ENCODE results near the gene TAGLN. TPM values are rescaled to one million over a fixed set of nuclear protein-coding genes. Genes with fewer than 3 reads are reported as not detected.

TAGLN gene
- total RNA-seq, 6 experiments from 2014 or later, result 41.2 to 158 (median 112) TPM

DNA sequence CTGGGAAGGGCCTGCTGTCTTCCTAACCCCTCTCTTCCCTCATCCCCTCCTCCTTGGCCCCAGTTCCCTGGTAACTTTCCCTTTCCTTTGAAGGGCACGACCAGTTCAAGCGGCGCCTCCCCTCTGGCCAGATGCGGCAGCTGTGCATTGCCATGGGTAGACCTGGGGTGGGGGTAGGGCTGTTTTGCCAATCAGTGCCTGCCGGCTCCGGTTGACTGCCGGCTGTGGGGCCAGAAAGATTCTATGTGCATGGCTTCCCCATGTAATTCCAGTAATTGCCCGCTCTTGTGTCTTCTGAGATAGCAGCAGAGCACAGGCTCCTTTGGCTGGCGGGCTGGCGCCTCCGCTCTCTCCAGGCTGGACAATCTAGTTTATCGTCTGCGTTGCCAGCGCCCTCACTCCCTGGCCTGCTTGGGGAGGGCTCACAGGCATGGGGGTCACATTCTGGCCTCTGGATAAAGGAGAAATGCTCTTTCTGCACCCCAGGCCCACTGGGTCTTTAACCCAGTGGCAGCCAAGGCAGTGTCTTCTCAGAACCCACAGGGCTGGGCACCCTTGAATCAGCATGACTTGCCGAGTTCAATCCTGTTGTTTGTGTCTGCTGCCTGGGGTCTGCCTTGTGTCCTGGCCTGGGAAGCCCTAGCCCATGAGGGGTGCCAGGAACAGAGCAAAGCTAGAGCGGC is 11.2 kb upstream of the TAGLN start:
- H3K36me3 ChIP-seq, result peaks cover 0 to 67% (median 26%) of the 10 kb centered on the region in 4 donors
- ATAC-seq (no peak), DNase-seq (peak in 2 of 3 donors; percentile 14 to 45)
- no peaks in the 10 kb centered on the region for H3K9me3 ChIP-seq
- intact Hi-C loops (cut with DNase I), result no loop called here
- H3K4me3 ChIP-seq, result no peak overlapping the region
- no peak for TF ChIP-seq POLR2A (IDR thresholded peaks at IDR 0.05)
- TF ChIP-seq, protein P1, sequence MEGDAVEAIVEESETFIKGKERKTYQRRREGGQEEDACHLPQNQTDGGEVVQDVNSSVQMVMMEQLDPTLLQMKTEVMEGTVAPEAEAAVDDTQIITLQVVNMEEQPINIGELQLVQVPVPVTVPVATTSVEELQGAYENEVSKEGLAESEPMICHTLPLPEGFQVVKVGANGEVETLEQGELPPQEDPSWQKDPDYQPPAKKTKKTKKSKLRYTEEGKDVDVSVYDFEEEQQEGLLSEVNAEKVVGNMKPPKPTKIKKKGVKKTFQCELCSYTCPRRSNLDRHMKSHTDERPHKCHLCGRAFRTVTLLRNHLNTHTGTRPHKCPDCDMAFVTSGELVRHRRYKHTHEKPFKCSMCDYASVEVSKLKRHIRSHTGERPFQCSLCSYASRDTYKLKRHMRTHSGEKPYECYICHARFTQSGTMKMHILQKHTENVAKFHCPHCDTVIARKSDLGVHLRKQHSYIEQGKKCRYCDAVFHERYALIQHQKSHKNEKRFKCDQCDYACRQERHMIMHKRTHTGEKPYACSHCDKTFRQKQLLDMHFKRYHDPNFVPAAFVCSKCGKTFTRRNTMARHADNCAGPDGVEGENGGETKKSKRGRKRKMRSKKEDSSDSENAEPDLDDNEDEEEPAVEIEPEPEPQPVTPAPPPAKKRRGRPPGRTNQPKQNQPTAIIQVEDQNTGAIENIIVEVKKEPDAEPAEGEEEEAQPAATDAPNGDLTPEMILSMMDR (IDR thresholded peaks at IDR 0.05), result no peak
- H3K4me1 ChIP-seq, result no peaks in the 10 kb centered on the region
- no CpG with 5 or more reads among the region's 16 CpGs for WGBS (ENCODE audit: insufficient coverage, low coverage, low lambda C conversion rate, missing lambda C conversion rate)
- no peak overlapping the region for H3K27ac ChIP-seq
- no peaks in the 10 kb centered on the region for H3K27me3 ChIP-seq

DNA sequence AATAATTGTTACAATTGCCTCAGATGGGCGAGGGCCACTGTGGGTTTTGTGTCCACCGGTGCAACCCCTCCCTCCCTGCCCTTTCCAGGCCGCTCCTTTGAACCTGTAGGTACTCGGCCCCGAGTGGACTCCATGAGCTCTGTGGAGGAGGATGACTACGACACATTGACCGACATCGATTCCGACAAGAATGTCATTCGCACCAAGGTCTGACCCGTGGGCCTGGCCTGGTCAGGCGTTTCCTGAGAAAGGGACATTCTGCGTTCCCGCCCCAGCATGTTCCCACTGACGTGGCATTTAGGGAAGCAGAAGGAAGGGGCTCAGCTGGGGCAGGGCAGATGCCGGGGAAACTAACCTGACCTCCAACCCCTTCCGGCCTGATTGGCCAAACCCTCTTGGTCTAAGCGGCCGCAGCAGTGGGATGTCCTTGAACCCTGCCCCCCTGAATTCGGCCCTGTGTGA is 10.5 kb upstream of the TAGLN start:
- TF ChIP-seq, protein P1 (IDR thresholded peaks at IDR 0.05), result no peak
- TF ChIP-seq POLR2A (IDR thresholded peaks at IDR 0.05), result no peak
- H3K27ac ChIP-seq, result no peak overlapping the region
- no peak overlapping the region for H3K4me3 ChIP-seq
- H3K9me3 ChIP-seq, result no peaks in the 10 kb centered on the region
- intact Hi-C loops (cut with DNase I), result no loop called here
- WGBS (ENCODE audit: insufficient coverage, low coverage, low lambda C conversion rate, missing lambda C conversion rate), result 62% methylated on average over 4 of the region's 20 CpGs
- H3K4me1 ChIP-seq, result no peaks in the 10 kb centered on the region
- ATAC-seq (peak; percentile 34 to 59 (median 48)), DNase-seq (peak in 2 of 3 donors; percentile 38 to 62)
- H3K27me3 ChIP-seq, result no peaks in the 10 kb centered on the region
- H3K36me3 ChIP-seq, result peaks cover 0 to 71% (median 25%) of the 10 kb centered on the region in 4 donors

- Histone ChIP-seq H3K27ac (no peak overlapping the region), H3K36me3 (peaks cover 0 to 73% (median 26%) of the 10 kb centered on the region in 4 donors), H3K4me1 (no peaks in the 10 kb centered on the region), H3K4me3 (no peak overlapping the region), H3K27me3 (no peaks in the 10 kb centered on the region), H3K9me3 (no peaks in the 10 kb centered on the region)
- DNase-seq (peak; percentile 38 to 65 (median 51)), ATAC-seq (peak; percentile 30 to 53 (median 42))
- intact Hi-C loops (cut with DNase I), result no loop called here
- WGBS (ENCODE audit: insufficient coverage, low coverage, low lambda C conversion rate, missing lambda C conversion rate), result 86% methylated on average over 14 of the region's 22 CpGs
- TF ChIP-seq, protein P1 (IDR thresholded peaks at IDR 0.05), result no peak
- no peak for TF ChIP-seq POLR2A (IDR thresholded peaks at IDR 0.05)
Observed at GRCh38 chr11:117189191-117189940, 9.8 kb upstream of the TAGLN start.

DNA sequence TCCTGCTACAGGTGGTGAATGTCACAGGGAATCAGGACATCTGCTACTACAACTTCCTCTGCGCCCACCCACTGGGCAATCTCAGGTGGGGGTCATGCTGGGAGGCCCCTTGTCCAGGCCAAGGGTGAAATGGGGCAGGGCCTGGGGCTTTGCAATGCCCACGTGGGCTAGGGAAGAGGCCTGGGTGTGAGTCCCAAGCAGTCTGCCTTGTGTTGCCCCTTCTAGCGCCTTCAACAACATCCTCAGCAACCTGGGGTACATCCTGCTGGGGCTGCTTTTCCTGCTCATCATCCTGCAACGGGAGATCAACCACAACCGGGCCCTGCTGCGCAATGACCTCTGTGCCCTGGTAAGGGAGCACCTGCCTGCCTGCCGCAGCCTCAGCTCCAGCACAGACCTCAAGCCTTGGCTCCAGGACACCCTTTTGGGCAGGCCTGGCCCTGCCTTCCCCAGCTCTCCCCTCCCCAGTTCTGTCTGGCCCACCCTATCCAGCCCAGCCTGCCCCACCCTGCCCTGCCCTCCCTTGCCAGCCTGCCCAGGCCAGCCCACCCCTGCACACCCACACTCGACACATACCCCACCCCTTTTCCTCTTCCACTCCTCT is 9.1 kb upstream of the TAGLN start:
- intact Hi-C loops (cut with DNase I), result no loop called here
- Histone ChIP-seq H3K36me3 (peaks cover 0 to 70% (median 24%) of the 10 kb centered on the region in 4 donors), H3K27me3 (no peaks in the 10 kb centered on the region), H3K27ac (no peak overlapping the region), H3K9me3 (no peaks in the 10 kb centered on the region), H3K4me3 (no peak overlapping the region), H3K4me1 (no peaks in the 10 kb centered on the region)
- DNase-seq (peak in 2 of 3 donors; percentile 35 to 39), ATAC-seq (no peak)
- WGBS (ENCODE audit: insufficient coverage, low coverage, low lambda C conversion rate, missing lambda C conversion rate), result 94% methylated on average over 2 of the region's 8 CpGs
- no peak for TF ChIP-seq POLR2A (IDR thresholded peaks at IDR 0.05)
- TF ChIP-seq, protein P1 (IDR thresholded peaks at IDR 0.05), result no peak

Measured in right lobe of liver (tissue), 6 donors.